ENCODE results near the gene POLN. TPM values are rescaled to one million over a fixed set of nuclear protein-coding genes. Genes with fewer than 3 reads are reported as not detected.

POLN gene
- total RNA-seq, 2 donors from 2014 or later = 7.8 to 8.0 TPM

GRCh38 chr4:2138846-2139500 is 102.9 kb downstream of the POLN start:
- Mint-ChIP-seq H3K27me3 (no peaks in the 10 kb centered on the region), H3K9me3 (no peaks in the 10 kb centered on the region), H3K27ac (no peak overlapping the region), H3K4me1 (peaks cover 18% of the 10 kb centered on the region), H3K4me3 (no peak overlapping the region), H3K36me3 (ENCODE audit: low read depth) (no peaks in the 10 kb centered on the region)
- ATAC-seq (replicated peaks) = no peak

GRCh38 chr4:2136726-2137125 is 105.2 kb downstream of the POLN start:
- Mint-ChIP-seq H3K4me3 (no peak overlapping the region), H3K36me3 (ENCODE audit: low read depth) (no peaks in the 10 kb centered on the region)
- no peak for ATAC-seq (replicated peaks)

GRCh38 chr4:2135083-2135482 is 106.8 kb downstream of the POLN start:
- Mint-ChIP-seq H3K36me3 (ENCODE audit: low read depth) (no peaks in the 10 kb centered on the region), H3K4me1 (peaks cover 12% of the 10 kb centered on the region), H3K9me3 (peaks cover 8% of the 10 kb centered on the region), H3K27ac (peak overlapping the region; percentile 35), H3K4me3 (no peak overlapping the region), H3K27me3 (no peaks in the 10 kb centered on the region)
- ATAC-seq (replicated peaks) = peak; percentile 31

More at GRCh38 chr4:2136726-2137125, 105.2 kb downstream of the POLN start:
- no peak overlapping the region for H3K27ac Mint-ChIP-seq
- peaks cover 12% of the 10 kb centered on the region for H3K4me1 Mint-ChIP-seq
- H3K9me3 Mint-ChIP-seq = peaks cover 6% of the 10 kb centered on the region
- H3K27me3 Mint-ChIP-seq = no peaks in the 10 kb centered on the region

- peaks cover 8% of the 10 kb centered on the region for H3K9me3 Mint-ChIP-seq
- H3K36me3 Mint-ChIP-seq (ENCODE audit: low read depth) = no peaks in the 10 kb centered on the region
- H3K27me3 Mint-ChIP-seq = no peaks in the 10 kb centered on the region
- H3K4me3 Mint-ChIP-seq = no peak overlapping the region
- peaks cover 12% of the 10 kb centered on the region for H3K4me1 Mint-ChIP-seq
- H3K27ac Mint-ChIP-seq = no peak overlapping the region
- no peak for ATAC-seq (replicated peaks)
Measured at GRCh38 chr4:2132438-2132837, 109.5 kb downstream of the POLN start.

- H3K27me3 Mint-ChIP-seq = no peaks in the 10 kb centered on the region
- H3K4me1 Mint-ChIP-seq = no peaks in the 10 kb centered on the region
- ATAC-seq (replicated peaks) = no peak
- H3K27ac Mint-ChIP-seq = no peak overlapping the region
- H3K9me3 Mint-ChIP-seq = peaks cover 8% of the 10 kb centered on the region
- H3K36me3 Mint-ChIP-seq (ENCODE audit: low read depth) = no peaks in the 10 kb centered on the region
- H3K4me3 Mint-ChIP-seq = no peak overlapping the region
Measured at GRCh38 chr4:2127609-2128332, 114.2 kb downstream of the POLN start.

- Mint-ChIP-seq H3K36me3 (ENCODE audit: low read depth) (no peaks in the 10 kb centered on the region), H3K4me1 (peaks cover 3% of the 10 kb centered on the region), H3K27me3 (no peaks in the 10 kb centered on the region), H3K27ac (no peak overlapping the region), H3K9me3 (no peaks in the 10 kb centered on the region), H3K4me3 (no peak overlapping the region)
- no peak for ATAC-seq (replicated peaks)
Measured at GRCh38 chr4:2126309-2127043, 115.4 kb downstream of the POLN start.

- no peaks in the 10 kb centered on the region for H3K36me3 Mint-ChIP-seq (ENCODE audit: low read depth)
- no peaks in the 10 kb centered on the region for H3K27me3 Mint-ChIP-seq
- ATAC-seq (replicated peaks) = no peak
- H3K4me3 Mint-ChIP-seq = no peak overlapping the region
- H3K9me3 Mint-ChIP-seq = no peaks in the 10 kb centered on the region
- H3K4me1 Mint-ChIP-seq = peaks cover 3% of the 10 kb centered on the region
- H3K27ac Mint-ChIP-seq = no peak overlapping the region
Measured at GRCh38 chr4:2125831-2126230, 116.1 kb downstream of the POLN start.

- ATAC-seq (replicated peaks) = no peak
- peaks cover 3% of the 10 kb centered on the region for H3K4me1 Mint-ChIP-seq
- no peaks in the 10 kb centered on the region for H3K36me3 Mint-ChIP-seq (ENCODE audit: low read depth)
- H3K9me3 Mint-ChIP-seq = no peaks in the 10 kb centered on the region
- H3K27ac Mint-ChIP-seq = no peak overlapping the region
- H3K4me3 Mint-ChIP-seq = no peak overlapping the region
- no peaks in the 10 kb centered on the region for H3K27me3 Mint-ChIP-seq
Measured at GRCh38 chr4:2125023-2125422, 116.9 kb downstream of the POLN start.

GRCh38 chr4:2116687-2117400 is 125.1 kb downstream of the POLN start:
- no peak overlapping the region for H3K27ac Mint-ChIP-seq
- no peak for ATAC-seq (replicated peaks)
- H3K4me1 Mint-ChIP-seq = peaks cover 2% of the 10 kb centered on the region
- no peak overlapping the region for H3K4me3 Mint-ChIP-seq
- H3K27me3 Mint-ChIP-seq = no peaks in the 10 kb centered on the region
- no peaks in the 10 kb centered on the region for H3K9me3 Mint-ChIP-seq
- no peaks in the 10 kb centered on the region for H3K36me3 Mint-ChIP-seq (ENCODE audit: low read depth)

GRCh38 chr4:2105559-2105958 is 136.4 kb downstream of the POLN start:
- Mint-ChIP-seq H3K36me3 (ENCODE audit: low read depth) (no peaks in the 10 kb centered on the region), H3K4me1 (no peaks in the 10 kb centered on the region), H3K4me3 (no peak overlapping the region), H3K9me3 (peaks cover 9% of the 10 kb centered on the region), H3K27ac (no peak overlapping the region), H3K27me3 (peaks cover 8% of the 10 kb centered on the region)
- no peak for ATAC-seq (replicated peaks)

- Mint-ChIP-seq H3K4me1 (no peaks in the 10 kb centered on the region), H3K4me3 (no peak overlapping the region), H3K9me3 (peaks cover 9% of the 10 kb centered on the region), H3K27ac (no peak overlapping the region), H3K36me3 (ENCODE audit: low read depth) (no peaks in the 10 kb centered on the region), H3K27me3 (peaks cover 9% of the 10 kb centered on the region)
- ATAC-seq (replicated peaks) = no peak
Measured at GRCh38 chr4:2104556-2105345, 137.2 kb downstream of the POLN start.

GRCh38 chr4:2103843-2104547 is 137.9 kb downstream of the POLN start:
- ATAC-seq (replicated peaks) = no peak

GRCh38 chr4:2103127-2103842 is 138.6 kb downstream of the POLN start:
- peaks cover 3% of the 10 kb centered on the region for H3K27me3 Mint-ChIP-seq
- peaks cover 9% of the 10 kb centered on the region for H3K9me3 Mint-ChIP-seq

More at GRCh38 chr4:2103843-2104547, 137.9 kb downstream of the POLN start:
- Mint-ChIP-seq H3K27ac (no peak overlapping the region), H3K27me3 (peaks cover 6% of the 10 kb centered on the region), H3K4me3 (no peak overlapping the region), H3K4me1 (no peaks in the 10 kb centered on the region), H3K9me3 (peaks cover 9% of the 10 kb centered on the region), H3K36me3 (ENCODE audit: low read depth) (no peaks in the 10 kb centered on the region)

More at GRCh38 chr4:2103127-2103842, 138.6 kb downstream of the POLN start:
- no peaks in the 10 kb centered on the region for H3K4me1 Mint-ChIP-seq
- H3K4me3 Mint-ChIP-seq = no peak overlapping the region
- no peak overlapping the region for H3K27ac Mint-ChIP-seq
- H3K36me3 Mint-ChIP-seq (ENCODE audit: low read depth) = no peaks in the 10 kb centered on the region
- no peak for ATAC-seq (replicated peaks)

Measured in activated T-helper 17 cell treated with anti-CD3 and anti-CD28 coated beads, Interleukin-2, amount 50 U/mL, for 72 hours (primary cell).